Stimulated activated effector memory CD8-positive, alpha-beta T cell treated with anti-CD3 and anti-CD28 coated beads, Interleukin-12 subunit alpha, Interleukin-12 subunit beta, amount 100 ng/mL, for 72 hours (primary cell): ENCODE data around the gene UBE2S.
A peak's percentile ranks its signal among the peaks of the same experiment; 100 is the strongest.
"Not testable (repeated sequence)": the region's sequence is repeated elsewhere in the genome, so short reads cannot be mapped to it uniquely, and the experiment has no call there.

Source experiments
- ATAC-seq: fragments of 150-1000 bp; cut with Tn5 transposase; 2 replicates; pipeline ENCODE4 v1.10.0; 2021
- DNase-seq, 2 donors: peaks; one replicate each; pipeline ENCODE4 v3.0.0; 2021 to 2022; ENCODE audit warnings: low spot score in 2 of 2
- H3K27ac Mint-ChIP-seq: one replicate; pipeline ENCODE4 v1.8.0; 2022; ENCODE audit warnings: mild to moderate bottlenecking, mixed read lengths
- H3K36me3 Mint-ChIP-seq: one replicate; pipeline ENCODE4 v1.8.0; 2022; ENCODE audit warnings: mild to moderate bottlenecking, mixed read lengths
- H3K4me1 Mint-ChIP-seq: one replicate; pipeline ENCODE4 v1.8.0; 2022; ENCODE audit warnings: mixed read lengths
- H3K4me3 Mint-ChIP-seq: one replicate; pipeline ENCODE4 v1.8.0; 2022; ENCODE audit warnings: mild to moderate bottlenecking, mixed read lengths
- H3K9me3 Mint-ChIP-seq: one replicate; pipeline ENCODE4 v1.8.0; 2022; ENCODE audit warnings: mixed read lengths

The UBE2S gene

DNA sequence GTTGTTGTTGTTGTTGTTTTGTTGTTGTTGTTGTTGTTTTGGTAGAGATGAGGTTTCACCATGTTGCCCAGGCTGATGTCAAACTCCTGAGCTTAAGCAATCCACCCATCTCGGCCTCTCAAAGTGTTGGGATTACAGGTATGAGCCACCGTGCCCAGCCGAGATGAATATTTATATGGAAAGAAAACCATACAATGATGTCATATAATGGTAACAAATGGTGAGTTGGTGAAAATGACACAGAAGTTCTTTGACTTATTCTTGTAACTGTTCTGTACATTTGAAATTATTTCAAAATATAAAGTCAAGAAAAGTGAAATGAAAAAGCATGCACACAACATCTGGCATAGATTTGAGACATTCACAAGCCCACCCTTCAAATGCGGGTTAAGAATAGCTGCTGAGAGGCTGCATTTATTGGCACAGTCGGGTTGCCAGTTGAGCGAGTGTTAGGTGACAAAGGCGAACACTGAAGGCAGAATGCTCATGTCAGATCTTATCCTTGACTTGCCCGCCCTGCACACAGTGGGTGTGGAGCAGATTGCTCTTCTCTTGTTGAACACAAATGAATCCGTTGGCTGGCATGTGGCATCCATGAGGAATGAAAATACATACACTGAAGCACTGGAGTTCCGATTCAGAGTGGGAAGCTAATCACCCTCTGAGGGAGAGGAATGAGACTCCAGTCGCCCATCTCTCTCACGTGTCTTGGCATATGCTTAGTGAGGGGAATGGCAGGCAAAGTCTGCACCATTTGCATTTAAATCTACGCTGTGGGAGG lies 15.8 kb upstream of the UBE2S start:
- H3K9me3 Mint-ChIP-seq: no peaks in the 10 kb centered on the region
- H3K27ac Mint-ChIP-seq: no peak overlapping the region
- no peak overlapping the region for H3K4me3 Mint-ChIP-seq
- peaks cover 6% of the 10 kb centered on the region for H3K4me1 Mint-ChIP-seq
- H3K36me3 Mint-ChIP-seq: no peaks in the 10 kb centered on the region
- ATAC-seq: no peak
- no peak for DNase-seq

DNA sequence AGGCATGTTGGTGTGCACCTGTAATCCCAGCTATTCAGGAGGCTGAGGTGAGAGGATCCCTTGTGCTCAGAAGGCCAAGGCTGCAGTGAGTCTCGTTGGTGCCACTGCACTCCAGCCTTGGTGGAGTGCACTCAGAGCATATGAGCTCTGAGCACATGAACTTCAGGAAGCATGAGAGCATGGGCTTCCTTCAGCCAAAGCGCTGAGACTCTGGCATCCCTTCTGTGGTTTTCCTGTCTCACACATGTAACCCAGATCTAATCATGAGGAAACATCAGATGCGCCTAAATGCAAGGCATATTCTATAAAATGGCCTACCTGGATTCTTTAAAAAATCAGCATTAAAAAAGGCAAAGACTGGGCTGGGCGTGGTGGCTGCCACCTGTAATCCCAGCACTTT lies 13.7 kb upstream of the UBE2S start:
- H3K4me1 Mint-ChIP-seq, H3K9me3 Mint-ChIP-seq, H3K27ac Mint-ChIP-seq, H3K4me3 Mint-ChIP-seq, DNase-seq, H3K36me3 Mint-ChIP-seq: not testable (repeated sequence)
- peak; percentile 48 for ATAC-seq

DNA sequence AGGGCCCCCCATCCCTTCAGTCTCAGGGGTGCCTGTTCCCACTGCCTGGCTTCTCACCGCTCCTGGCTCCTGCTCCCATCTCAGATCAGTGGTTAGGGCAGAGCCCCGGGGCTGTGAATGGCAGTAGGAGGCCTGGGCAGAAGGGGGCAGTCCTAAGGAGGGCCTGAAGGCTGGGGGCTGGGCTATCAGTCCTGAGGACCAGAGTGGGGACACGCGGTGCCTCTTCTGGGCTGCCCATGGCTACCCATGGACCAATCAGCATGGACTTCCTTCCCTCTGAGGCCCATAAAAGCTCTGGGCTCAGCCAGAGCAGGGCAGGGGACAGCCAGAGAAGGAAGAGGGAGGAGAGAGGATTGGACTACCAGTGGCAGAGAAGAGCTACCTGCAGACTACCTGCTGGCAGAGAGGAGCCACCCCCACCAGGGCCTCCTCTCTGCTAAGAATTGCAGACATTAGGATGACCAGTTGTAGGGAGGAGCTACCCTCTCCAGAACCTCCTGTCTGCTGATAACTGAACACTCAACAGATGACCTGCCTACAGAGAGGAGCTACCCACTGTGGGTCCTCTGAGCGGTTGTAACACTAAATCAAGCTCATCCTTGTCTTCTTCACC lies 12.1 kb upstream of the UBE2S start:
- Mint-ChIP-seq H3K4me3 (no peak overlapping the region), H3K9me3 (no peaks in the 10 kb centered on the region), H3K36me3 (no peaks in the 10 kb centered on the region), H3K4me1 (peaks cover 6% of the 10 kb centered on the region), H3K27ac (no peak overlapping the region)
- DNase-seq (no peak), ATAC-seq (no peak)

DNA sequence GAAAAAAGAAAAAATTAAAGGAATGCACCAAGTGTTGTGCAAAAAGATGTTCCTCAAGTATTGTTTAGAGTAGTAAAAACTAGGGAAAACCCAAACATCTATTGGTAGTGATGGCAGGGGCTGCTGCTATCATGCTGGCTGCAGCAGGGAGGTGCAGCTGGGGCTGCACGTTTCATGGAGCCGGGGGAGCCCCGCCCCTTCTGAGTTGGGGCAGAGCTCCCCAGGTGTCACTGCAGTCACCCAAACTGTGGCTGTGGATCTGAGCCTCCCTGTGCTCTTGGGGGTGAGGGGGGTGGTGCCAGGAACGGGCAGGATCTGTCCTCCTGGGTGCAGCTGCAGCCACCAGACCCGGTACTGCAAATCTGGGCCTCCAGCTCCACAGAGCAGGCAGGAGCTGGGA lies 11.5 kb upstream of the UBE2S start:
- Mint-ChIP-seq H3K36me3 (no peaks in the 10 kb centered on the region), H3K9me3 (no peaks in the 10 kb centered on the region), H3K4me3 (no peak overlapping the region), H3K27ac (no peak overlapping the region), H3K4me1 (peaks cover 6% of the 10 kb centered on the region)
- DNase-seq (no peak), ATAC-seq (no peak)

GRCh38 chr19:55418185-55418584 lies 10.6 kb upstream of the UBE2S start:
- DNase-seq (peak; percentile 29 to 67), ATAC-seq (peak; percentile 80)
- Mint-ChIP-seq H3K4me1 (peaks cover 6% of the 10 kb centered on the region), H3K4me3 (no peak overlapping the region), H3K9me3 (no peaks in the 10 kb centered on the region), H3K36me3 (no peaks in the 10 kb centered on the region), H3K27ac (no peak overlapping the region)

DNA sequence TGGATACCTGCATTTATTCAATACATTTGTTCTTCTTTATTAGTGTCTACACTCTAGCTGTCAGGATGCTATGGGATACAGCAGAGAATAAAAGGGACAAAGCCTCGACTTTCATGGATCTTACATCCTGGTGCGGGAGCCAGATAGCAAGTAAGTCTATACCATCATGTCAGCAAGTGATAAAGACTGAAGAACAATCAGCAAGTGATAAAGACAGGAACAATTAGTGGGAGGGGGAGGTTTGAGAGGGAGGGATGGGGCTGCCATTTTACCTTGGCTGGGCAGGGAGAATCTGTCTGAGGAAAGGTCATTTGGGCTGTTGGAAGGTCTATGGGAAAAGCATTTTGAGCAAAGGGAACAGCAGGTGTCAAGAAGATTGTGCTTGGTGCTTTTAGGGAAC lies 2.6 kb upstream of the UBE2S start:
- H3K36me3 Mint-ChIP-seq: peaks cover 34% of the 10 kb centered on the region
- ATAC-seq (no peak), DNase-seq (no peak)
- H3K4me1 Mint-ChIP-seq: peaks cover 29% of the 10 kb centered on the region
- no peak overlapping the region for H3K4me3 Mint-ChIP-seq
- H3K27ac Mint-ChIP-seq: no peak overlapping the region
- no peaks in the 10 kb centered on the region for H3K9me3 Mint-ChIP-seq

DNA sequence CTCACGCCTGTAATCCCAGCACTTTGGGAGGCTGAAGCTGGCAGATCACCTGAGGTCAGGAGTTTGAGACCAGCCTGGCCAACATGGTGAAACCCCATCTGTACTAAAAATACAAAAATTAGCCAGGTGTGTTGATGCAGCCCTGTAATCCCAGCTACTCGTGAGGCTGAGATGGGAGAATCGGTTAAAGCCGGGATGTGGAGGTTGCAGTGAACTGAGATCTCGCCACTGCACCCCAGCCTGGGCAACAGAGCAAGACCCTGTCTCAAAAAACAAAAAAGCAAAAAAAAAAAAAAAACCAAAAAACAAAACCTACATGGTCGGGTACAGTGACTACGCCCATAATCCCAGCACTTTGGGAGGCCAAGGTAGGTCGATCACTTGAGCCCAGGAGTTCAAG lies 1.6 kb upstream of the UBE2S start:
- peak overlapping the region; percentile 87 for H3K4me3 Mint-ChIP-seq
- H3K9me3 Mint-ChIP-seq, DNase-seq, ATAC-seq: not testable (repeated sequence)
- H3K4me1 Mint-ChIP-seq: peaks cover 29% of the 10 kb centered on the region
- H3K27ac Mint-ChIP-seq: peak overlapping the region; percentile 99
- H3K36me3 Mint-ChIP-seq: peaks cover 44% of the 10 kb centered on the region

GRCh38 chr19:55408533-55408872 lies 915 bp upstream of the UBE2S start:
- H3K36me3 Mint-ChIP-seq: peaks cover 51% of the 10 kb centered on the region
- H3K27ac Mint-ChIP-seq: peak overlapping the region; percentile 99
- H3K4me3 Mint-ChIP-seq: peak overlapping the region; percentile 87
- peaks cover 29% of the 10 kb centered on the region for H3K4me1 Mint-ChIP-seq
- ATAC-seq (no peak), DNase-seq (no peak)
- no peaks in the 10 kb centered on the region for H3K9me3 Mint-ChIP-seq

GRCh38 chr19:55407800-55408532 lies 378 bp upstream of the UBE2S start:
- ATAC-seq (peak; percentile 94), DNase-seq (peak; percentile 95 to 98)
- peak overlapping the region; percentile 87 for H3K4me3 Mint-ChIP-seq
- H3K27ac Mint-ChIP-seq: peak overlapping the region; percentile 99
- H3K4me1 Mint-ChIP-seq: peaks cover 34% of the 10 kb centered on the region
- no peaks in the 10 kb centered on the region for H3K9me3 Mint-ChIP-seq
- H3K36me3 Mint-ChIP-seq: peaks cover 56% of the 10 kb centered on the region

DNA sequence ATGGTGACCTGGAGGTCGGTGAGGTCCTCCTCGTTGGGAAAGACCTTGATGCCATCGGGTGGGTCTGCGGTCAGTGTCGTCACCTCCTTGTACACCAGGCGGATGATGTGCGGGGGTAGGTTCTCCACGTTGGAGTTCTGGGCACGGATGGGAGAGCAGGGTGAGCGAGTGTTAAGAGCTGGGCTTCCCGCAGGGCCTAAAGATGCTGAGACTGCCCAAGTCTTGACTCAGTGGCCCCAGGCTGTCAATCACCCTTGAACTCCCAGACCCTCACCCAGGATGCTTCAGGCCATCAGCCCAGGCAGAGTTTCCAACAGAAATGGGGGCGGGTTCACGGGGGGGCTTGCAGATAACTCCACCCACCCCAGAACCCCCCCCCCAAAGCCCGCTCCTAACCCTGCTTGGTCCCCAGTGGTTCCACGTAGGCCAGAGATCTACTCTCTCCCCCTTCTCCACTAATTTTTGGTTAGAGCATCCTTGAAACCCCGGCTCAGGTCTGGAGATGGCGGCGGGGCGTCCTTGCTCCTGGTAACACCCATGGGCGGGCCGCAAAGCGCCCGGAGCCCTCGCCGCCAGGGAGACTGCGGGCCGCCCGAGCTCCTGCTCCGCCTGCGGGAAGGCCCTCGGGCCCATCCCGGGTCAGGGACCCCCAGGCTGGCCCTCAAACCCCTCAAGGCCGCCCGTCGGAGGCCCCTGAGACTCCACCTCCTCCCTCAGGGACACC lies 600 bp downstream of the UBE2S start:
- DNase-seq (no peak), ATAC-seq (peak; percentile 2)
- Mint-ChIP-seq H3K27ac (peak overlapping the region; percentile 99), H3K4me3 (peak overlapping the region; percentile 87), H3K36me3 (peaks cover 66% of the 10 kb centered on the region), H3K9me3 (no peaks in the 10 kb centered on the region), H3K4me1 (peaks cover 37% of the 10 kb centered on the region)

- peaks cover 37% of the 10 kb centered on the region for H3K4me1 Mint-ChIP-seq
- ATAC-seq (no peak), DNase-seq (no peak)
- peak overlapping the region; percentile 99 for H3K27ac Mint-ChIP-seq
- H3K9me3 Mint-ChIP-seq: no peaks in the 10 kb centered on the region
- H3K36me3 Mint-ChIP-seq: peaks cover 71% of the 10 kb centered on the region
- peak overlapping the region; percentile 87 for H3K4me3 Mint-ChIP-seq
Measured at GRCh38 chr19:55406091-55406825, 1.3 kb downstream of the UBE2S start.

DNA sequence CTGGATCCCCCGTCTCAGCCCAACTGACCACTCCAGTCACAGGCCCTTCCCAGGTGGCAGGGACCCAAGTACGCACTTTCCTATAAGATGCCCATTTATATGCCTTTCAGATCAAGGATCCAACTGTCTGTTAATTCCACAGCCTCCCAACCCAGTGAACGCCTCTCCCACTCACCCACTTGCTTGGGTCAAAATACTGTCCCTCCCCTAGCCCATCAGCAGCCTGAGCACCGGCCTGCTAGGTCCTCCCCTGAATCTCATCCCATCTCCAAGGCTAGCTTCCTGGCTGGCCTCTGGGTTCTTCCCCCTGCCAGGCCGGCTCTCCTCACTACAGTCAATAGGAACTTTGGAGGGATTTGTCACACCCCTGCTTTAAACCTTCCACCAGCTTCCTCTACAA lies 1.9 kb downstream of the UBE2S start:
- peaks cover 37% of the 10 kb centered on the region for H3K4me1 Mint-ChIP-seq
- ATAC-seq (no peak), DNase-seq (no peak)
- H3K4me3 Mint-ChIP-seq: peak overlapping the region; percentile 87
- H3K27ac Mint-ChIP-seq: peak overlapping the region; percentile 99
- H3K36me3 Mint-ChIP-seq: peaks cover 77% of the 10 kb centered on the region
- no peaks in the 10 kb centered on the region for H3K9me3 Mint-ChIP-seq

DNA sequence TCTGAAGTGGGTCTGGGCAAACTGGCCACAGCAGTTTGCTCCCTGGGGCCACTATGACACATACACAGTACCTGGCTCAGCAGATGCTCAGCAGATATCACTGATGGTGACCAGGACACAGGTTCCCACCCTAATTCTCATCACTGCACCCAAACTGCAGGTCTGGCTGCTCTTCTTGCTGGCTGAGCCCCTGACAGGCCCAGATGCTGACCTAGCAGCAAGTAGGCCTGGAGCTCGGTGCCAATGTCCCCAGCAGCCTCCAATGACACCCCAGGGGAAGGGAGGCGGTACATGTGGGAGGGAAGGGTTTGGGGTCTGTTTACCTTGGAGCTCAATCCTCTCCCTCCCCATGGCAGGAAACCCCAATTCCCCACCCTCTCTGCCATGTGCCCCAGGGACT lies 5.1 kb downstream of the UBE2S start:
- H3K4me1 Mint-ChIP-seq: peaks cover 43% of the 10 kb centered on the region
- H3K36me3 Mint-ChIP-seq: peaks cover 90% of the 10 kb centered on the region
- H3K9me3 Mint-ChIP-seq: no peaks in the 10 kb centered on the region
- H3K4me3 Mint-ChIP-seq: no peak overlapping the region
- no peak overlapping the region for H3K27ac Mint-ChIP-seq
- ATAC-seq (no peak), DNase-seq (no peak)

- H3K4me1 Mint-ChIP-seq: peaks cover 36% of the 10 kb centered on the region
- not testable (repeated sequence) for H3K4me3 Mint-ChIP-seq, H3K9me3 Mint-ChIP-seq, ATAC-seq, H3K27ac Mint-ChIP-seq, DNase-seq
- peaks cover 79% of the 10 kb centered on the region for H3K36me3 Mint-ChIP-seq
Measured at GRCh38 chr19:55401390-55401789, 6.2 kb downstream of the UBE2S start.
